Diencephalon (tissue), 1 donor: ENCODE results near the gene PHYH. TPM values are rescaled to one million over a fixed set of nuclear protein-coding genes. Genes with fewer than 3 reads are reported as not detected.

Source experiments
- total RNA-seq: library from RNA; depleted of rRNA; stranded (reverse); fragments of >200 nt; gene quantifications from one replicate; pipeline ENCODE4 v1.2.3, GENCODE V29; 2014

The PHYH gene
- total RNA-seq: 23.3 TPM

GRCh38 chr10:13299437-13300287 lies at the start of gene PHYH:
TSS of gene PHYH (minus strand) at chr10:13300064. CDS start at chr10:13300042, 22 bp downstream.

DNA sequence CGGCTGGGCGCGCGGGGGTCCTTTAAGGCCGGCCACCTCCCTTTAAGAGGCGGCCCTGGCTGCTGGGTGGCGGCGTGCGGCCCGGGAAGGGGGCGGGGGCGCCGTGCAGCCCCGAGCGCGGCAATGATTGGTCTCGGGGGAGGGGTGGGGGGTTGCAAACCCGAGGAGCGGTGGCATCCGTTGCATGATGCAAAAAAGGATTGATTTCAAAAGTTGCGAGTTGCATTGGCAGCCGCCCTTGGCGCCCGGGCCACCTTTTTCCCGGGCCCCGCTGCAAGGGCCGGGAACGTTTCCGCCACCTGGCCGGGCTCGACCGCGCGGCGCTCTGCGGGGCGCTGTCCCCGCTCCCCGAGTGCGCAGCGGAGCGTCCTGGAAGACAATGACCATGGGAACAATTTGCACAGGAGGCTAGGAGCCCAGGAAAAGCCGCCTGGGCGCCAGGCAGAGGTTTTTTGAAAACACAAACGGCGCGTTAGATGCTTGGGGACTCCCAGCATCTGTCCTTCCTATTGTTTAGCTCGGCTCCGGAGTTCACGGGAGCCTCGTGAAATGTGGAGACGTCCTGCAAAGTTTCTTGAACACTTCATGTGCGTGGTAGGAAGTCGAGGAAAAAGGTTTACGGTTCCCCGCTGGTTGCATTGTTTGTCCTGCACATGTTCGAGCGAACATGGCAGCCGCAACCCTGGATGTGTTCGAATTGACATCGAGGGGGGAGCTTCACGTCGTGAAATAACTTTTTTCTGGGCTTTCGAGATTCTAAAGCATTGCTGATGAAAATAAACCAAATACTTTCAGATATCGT lies 48.6 kb upstream of the PHYH start, which contains the start of gene SEPHS1:
TSS of gene SEPHS1 (minus strand) at position 78 of the 802 bp plus-strand sequence. CDS start 3,343 bp downstream, outside the sequence.

GRCh38 chr10:13234172-13234571 lies 65.7 kb downstream of the PHYH start, which contains the start of gene UCMA:
TSS of gene UCMA (minus strand) at chr10:13234374. CDS start at chr10:13234258, 116 bp downstream.

Other genes with a start within 250 kb of the PHYH start
- gene OPTN, start 199.9 kb downstream of the PHYH start, total RNA-seq: 90.7 TPM
- gene MCM10, start 138.5 kb downstream of the PHYH start, total RNA-seq: 5.3 TPM
- not detected for gene UCMA, start 65.7 kb downstream of the PHYH start, total RNA-seq
- 51.7 TPM for gene SEPHS1, start 48.2 kb upstream of the PHYH start, total RNA-seq
- 16.8 TPM for gene BEND7, start 228.9 kb upstream of the PHYH start, total RNA-seq